GM12878 (cell line): ENCODE measurements around the gene TDRD9. TPM values are rescaled to one million over a fixed set of nuclear protein-coding genes. Genes with fewer than 3 reads are reported as not detected.

Experiments used
- ATAC-seq: fragments of 200-7000 bp; cut with Tn5 transposase; 3 replicates; pipeline ENCODE4 v1.9.1; 2020; ENCODE audit warnings: mild to moderate bottlenecking, moderate library complexity
- BruUV-seq: library from RNA; stranded (reverse); fragments of 400-500 nt; replicated peaks from 2 replicates; lab custom pipeline; 2021; lab: Mats Ljungman, UMichigan
- CTCF ChIA-PET: fragments of 300-600 bp; sonication (Branson Sonifier 250); formaldehyde crosslinking; extraction: SDS; loops from one replicate; lab custom pipeline; 2021; ENCODE audit warnings: inconsistent platforms; lab: Yijun Ruan, JAX
- POLR2A ChIA-PET: fragments of 350-600 bp; formaldehyde crosslinking; extraction: SDS; loops from one replicate; lab custom pipeline; 2021; ENCODE audit warnings: inconsistent platforms; lab: Charles Lee
- RAD21 ChIA-PET: fragments of 300-600 bp; sonication (Branson Sonifier 250); formaldehyde crosslinking; loops from one replicate; lab custom pipeline; 2023; ENCODE audit warnings: antibody characterized with exemption; ENCODE audit not compliant: unreplicated experiment; lab: Charles Lee
- SMC1A ChIA-PET: fragments of 300-600 bp; sonication (Branson Sonifier 250); formaldehyde crosslinking; loops from one replicate; lab custom pipeline; 2023; ENCODE audit not compliant: unreplicated experiment, uncharacterized antibody; lab: Charles Lee
- DNase-seq: peaks from one replicate; pipeline ENCODE4 v3.0.0-alpha.2; 2011; ENCODE audit warnings: low read depth, low spot score
- FAIRE-seq: peaks from 3 replicates; lab custom pipeline; 2011; peaks lifted over from hg19 to GRCh38; lab: Jason Lieb, UNC
- H2AFZ ChIP-seq: 2 replicates; pipeline ENCODE4 v1.6.0; 2011; ENCODE audit warnings: low read depth, low read length, control low read depth; ENCODE audit not compliant: control insufficient read depth
- H3K27ac ChIP-seq: 2 replicates; pipeline ENCODE4 v1.5.1; 2011; ENCODE audit warnings: control low read depth; ENCODE audit not compliant: control insufficient read depth, insufficient read depth
- H3K27me3 ChIP-seq, 2 experiments: replicated peaks in 1 of 2; 2 replicates each; pipeline versions ENCODE4 v1.6.0 to v1.6.1; 2011; ENCODE audit warnings: low read length in 1 of 2; ENCODE audit not compliant: control insufficient read depth in 2 of 2, insufficient read depth in 2 of 2
- H3K36me3 ChIP-seq, 2 experiments: 2 replicates each; pipeline ENCODE4 v1.5.1; 2011; ENCODE audit warnings: low read length in 1 of 2; ENCODE audit not compliant: control insufficient read depth in 2 of 2, insufficient read depth in 2 of 2
- H3K4me1 ChIP-seq: 2 replicates; pipeline ENCODE4 v1.6.1; 2011; ENCODE audit warnings: mild to moderate bottlenecking, low read length, moderate library complexity, mixed read lengths; ENCODE audit not compliant: control insufficient read depth, insufficient read depth
- H3K4me2 ChIP-seq: 2 replicates; pipeline ENCODE4 v1.6.0; 2011; ENCODE audit warnings: control low read depth; ENCODE audit not compliant: control insufficient read depth, insufficient read depth
- H3K4me3 ChIP-seq: fragments of 200-600 bp; sonication (generic); 2 replicates; pipeline ENCODE4 v1.5.1; 2016
- H3K79me2 ChIP-seq: 2 replicates; pipeline ENCODE4 v1.6.0; 2011; ENCODE audit warnings: low read length; ENCODE audit not compliant: control insufficient read depth, insufficient read depth
- H3K9ac ChIP-seq: 2 replicates; pipeline ENCODE4 v1.8.0; 2011; ENCODE audit warnings: low read length, control low read depth, mixed read lengths; ENCODE audit not compliant: control insufficient read depth, insufficient read depth
- H3K9me3 ChIP-seq: replicated peaks from 3 replicates; pipeline ENCODE4 v1.5.1; 2011; ENCODE audit warnings: mild to moderate bottlenecking, low read length; ENCODE audit not compliant: control insufficient read depth, insufficient read depth
- H4K20me1 ChIP-seq: 2 replicates; pipeline ENCODE4 v1.6.0; 2011; ENCODE audit not compliant: control insufficient read depth, insufficient read depth
- ATF2 ChIP-seq: IDR thresholded peaks from 2 replicates; pipeline ENCODE4 v1.6.1; 2012; ENCODE audit warnings: low read length, inconsistent platforms
- BCL11A ChIP-seq: IDR thresholded peaks from 2 replicates; pipeline ENCODE4 v1.6.1; 2011; ENCODE audit warnings: low read depth, low read length
- E2F8 ChIP-seq: fragments of 450-650 bp; IDR thresholded peaks from 2 replicates; pipeline ENCODE4 v1.6.1; 2018; ENCODE audit warnings: mild to moderate bottlenecking, low read depth, moderate library complexity; ENCODE audit not compliant: partially characterized antibody
- ESRRA ChIP-seq: IDR thresholded peaks from 2 replicates; pipeline ENCODE4 v1.6.1; 2012; ENCODE audit warnings: mild to moderate bottlenecking, low read length, improper control_type of control experiment
- GATAD2B ChIP-seq: fragments of 450-650 bp; conservative IDR thresholded peaks from 2 replicates; pipeline ENCODE4 v1.6.1; 2017; ENCODE audit warnings: low read depth, mild to moderate bottlenecking, moderate library complexity
- HCFC1 ChIP-seq: fragments of 150-350 bp; IDR thresholded peaks from 2 replicates; pipeline ENCODE4 v1.6.1; 2014; ENCODE audit warnings: low read length
- IKZF1 ChIP-seq: fragments of 450-650 bp; conservative IDR thresholded peaks from 2 replicates; pipeline ENCODE4 v1.6.1; 2017; ENCODE audit warnings: antibody characterized with exemption, mild to moderate bottlenecking
- IRF3 ChIP-seq: fragments of 450-650 bp; IDR thresholded peaks from 2 replicates; pipeline ENCODE4 v1.6.1; 2014; ENCODE audit warnings: mild to moderate bottlenecking
- LARP7 ChIP-seq: fragments of 450-650 bp; IDR thresholded peaks from 2 replicates; pipeline ENCODE4 v1.6.1; 2017; ENCODE audit warnings: mild to moderate bottlenecking
- MEF2A ChIP-seq: IDR thresholded peaks from 2 replicates; pipeline ENCODE4 v1.6.1; 2011; ENCODE audit warnings: low read depth, mild to moderate bottlenecking, low read length, moderate library complexity; ENCODE audit not compliant: insufficient read depth
- MEF2B ChIP-seq: fragments of 450-650 bp; IDR thresholded peaks from 2 replicates; pipeline ENCODE4 v1.6.1; 2018; ENCODE audit warnings: mild to moderate bottlenecking, moderate library complexity; ENCODE audit not compliant: partially characterized antibody, poor library complexity, severe bottlenecking
- NFYB ChIP-seq: IDR thresholded peaks from 2 replicates; pipeline ENCODE4 v1.6.1; 2011; ENCODE audit warnings: low read depth, mild to moderate bottlenecking, low read length, improper control_type of control experiment, moderate library complexity; ENCODE audit not compliant: insufficient read depth
- NR2C2 ChIP-seq: IDR thresholded peaks from 2 replicates; pipeline ENCODE4 v1.6.1; 2011; ENCODE audit warnings: borderline replicate concordance, low read depth; ENCODE audit not compliant: control insufficient read depth, insufficient read length
- RCOR1 ChIP-seq: conservative IDR thresholded peaks from 2 replicates; pipeline ENCODE4 v1.6.1; 2012; ENCODE audit warnings: low read depth, low read length, improper control_type of control experiment
- STAT1 ChIP-seq: fragments of 450-650 bp; conservative IDR thresholded peaks from 2 replicates; pipeline ENCODE4 v1.6.1; 2014; ENCODE audit warnings: antibody characterized with exemption, mild to moderate bottlenecking
- STAT3 ChIP-seq: IDR thresholded peaks from 2 replicates; pipeline ENCODE4 v1.6.1; 2011; ENCODE audit warnings: low read depth, low read length, improper control_type of control experiment
- TCF12 ChIP-seq: IDR thresholded peaks from 2 replicates; pipeline ENCODE4 v1.6.1; 2011; ENCODE audit warnings: low read depth, mild to moderate bottlenecking, low read length
- TCF3 ChIP-seq: IDR thresholded peaks from 2 replicates; pipeline ENCODE4 v1.6.1; 2012; ENCODE audit warnings: low read depth, mild to moderate bottlenecking, low read length, borderline replicate concordance; ENCODE audit not compliant: insufficient read depth
- ZNF384 ChIP-seq: IDR thresholded peaks from 2 replicates; pipeline ENCODE4 v1.6.1; 2012; ENCODE audit warnings: low read depth, mild to moderate bottlenecking, low read length, improper control_type of control experiment, borderline replicate concordance
- ZSCAN29 ChIP-seq: fragments of 450-650 bp; IDR thresholded peaks from 2 replicates; pipeline ENCODE4 v1.6.1; 2017; ENCODE audit warnings: mild to moderate bottlenecking, moderate library complexity
- WGBS: methylation state at CpG from one replicate; pipeline ENCODE4 v1.1.6; 2016; ENCODE audit warnings: low lambda C conversion rate; ENCODE audit not compliant: insufficient replicate concordance, insufficient coverage; ENCODE audit errors: missing lambda C conversion rate; 5-methylcytosine and 5-hydroxymethylcytosine counted together
- in situ Hi-C: fragments of 300-500 bp; cut with MboI; formaldehyde crosslinking; loops from 9 replicates; pipeline ENCODE4 v1.14.3; 2018; ENCODE audit warnings: mixed read lengths
- intact Hi-C: fragments of 100-400 bp; cut with micrococcal nuclease; formaldehyde crosslinking; loops from one replicate; pipeline ENCODE4 v1.14.2; 2022; ENCODE audit not compliant: unreplicated experiment
- polyA plus RNA-seq, 11 experiments: library from polyadenylated mRNA; depleted of rRNA in 4 of 11; unstranded in 6 of 11; stranded (reverse) in 5 of 11; fragments of >200 nt; fragmentation: Nextera tagmentation in 4 of 11; fragmentation: Illumina TruSeq in 1 of 11; extraction: Ambion mirVana in 4 of 11; extraction: Trizol in 1 of 11; gene quantifications; 1 replicate in 1 of 11; 2 replicates in 10 of 11; pipeline versions ENCODE4 v1.2.1 to v1.2.3, GENCODE V29; 2011 to 2016; ENCODE audit warnings: inconsistent platforms in 2 of 11, missing spikeins in 2 of 11, low read depth in 1 of 11
- total RNA-seq, 4 experiments: library from RNA; depleted of rRNA in 3 of 4; stranded (reverse); fragments of >200 nt in 3 of 4; fragmentation: Illumina TruSeq in 1 of 4; extraction: Trizol in 1 of 4; gene quantifications; 2 replicates each; pipeline versions ENCODE4 v1.2.1 to v1.2.3, GENCODE V29; 2013 to 2021

Gene TDRD9
- total and polyA plus RNA-seq, 10 of the 15 experiments (the other 5 are each of a cell fraction or from before 2014, with no cell fraction given), result 0.12 TPM; not detected in 9

GRCh38 chr14:104007121-104007520 is 78.9 kb downstream of the TDRD9 start:
- BruUV-seq, result no TSS peak
- Histone ChIP-seq H3K36me3 (no peaks in the 10 kb centered on the region), H3K4me2 (no peak overlapping the region), H4K20me1 (no peaks in the 10 kb centered on the region), H3K9ac (no peak overlapping the region), H3K9me3 (no peaks in the 10 kb centered on the region), H3K79me2 (no peaks in the 10 kb centered on the region), H3K27me3 (0 out of 4 replicates have a peak, but pooled peaks cover 0 to 2% of the 10 kb centered on the region in 2 experiments), H3K27ac (no peak overlapping the region), H3K4me3 (no peak overlapping the region), H3K4me1 (no peaks in the 10 kb centered on the region), H2AFZ (no peak overlapping the region)
- no peak for TF ChIP-seq E2F8
- no peak for TF ChIP-seq LARP7
- TF ChIP-seq TCF12, result no peak
- no peak for TF ChIP-seq MEF2A
- no peak for TF ChIP-seq STAT1
- TF ChIP-seq IRF3, result no peak
- TF ChIP-seq NR2C2, result no peak
- TF ChIP-seq ATF2, result no peak
- TF ChIP-seq ZNF384, result no peak
- TF ChIP-seq MEF2B, result no peak
- no peak for TF ChIP-seq BCL11A
- TF ChIP-seq HCFC1, result no peak
- no peak for TF ChIP-seq NFYB
- no peak for TF ChIP-seq ZSCAN29
- TF ChIP-seq GATAD2B, result no peak
- TF ChIP-seq IKZF1, result no peak
- no peak for TF ChIP-seq TCF3
- TF ChIP-seq ESRRA, result no peak
- TF ChIP-seq RCOR1, result no peak
- no peak for TF ChIP-seq STAT3
- POLR2A ChIA-PET, result no interaction called here
- in situ Hi-C loops, result no loop called here
- RAD21 ChIA-PET, result no interaction called here
- DNase-seq (no peak), FAIRE-seq (no peak), ATAC-seq (no peak)
- intact Hi-C loops, result no loop called here
- CTCF ChIA-PET, result no interaction called here
- 80% methylated on average over 12 of the region's 12 CpGs for WGBS
- SMC1A ChIA-PET, result no interaction called here
